Fibroblast of lung (primary cell): ENCODE data around the gene INTS6. TPM values are rescaled to one million over a fixed set of nuclear protein-coding genes. Genes with fewer than 3 reads are reported as not detected.

Source experiments
- DNase-seq, 2 donors: peaks; one replicate each; pipeline versions ENCODE4 v3.0.0 to v3.0.0-alpha.2; 2010; ENCODE audit warnings: low read depth in 2 of 2
- H2AFZ ChIP-seq: 2 replicates; pipeline ENCODE4 v1.5.1; 2012; ENCODE audit warnings: low read length, control low read depth, inconsistent platforms
- H3K27ac ChIP-seq: 2 replicates; pipeline ENCODE4 v1.5.1; 2011; ENCODE audit warnings: low read length, control low read depth; ENCODE audit not compliant: insufficient read depth
- H3K27me3 ChIP-seq: 2 replicates; pipeline ENCODE4 v1.5.1; 2011; ENCODE audit warnings: mild to moderate bottlenecking, low read length; ENCODE audit not compliant: control insufficient read depth, insufficient read depth
- H3K36me3 ChIP-seq: 2 replicates; pipeline ENCODE4 v1.5.1; 2011; ENCODE audit warnings: low read length; ENCODE audit not compliant: control insufficient read depth, insufficient read depth
- H3K4me1 ChIP-seq: 2 replicates; pipeline ENCODE4 v1.5.1; 2011; ENCODE audit warnings: low read length; ENCODE audit not compliant: control insufficient read depth, insufficient read depth; ENCODE audit errors: extremely low read depth
- H3K4me2 ChIP-seq: 2 replicates; pipeline ENCODE4 v1.5.1; 2011; ENCODE audit warnings: low read length, control low read depth; ENCODE audit not compliant: insufficient read depth; ENCODE audit errors: extremely low read depth
- H3K4me3 ChIP-seq, 4 experiments: fragments of 200-600 bp in 1 of 4; sonication (generic) in 1 of 4; replicated peaks in 1 of 4; 2 replicates each; pipeline ENCODE4 v1.5.1; 2011 to 2016; ENCODE audit warnings: low read length in 4 of 4, low read depth in 3 of 4, mild to moderate bottlenecking in 3 of 4, control low read depth in 2 of 4, inconsistent platforms in 1 of 4, mixed read lengths in 1 of 4; ENCODE audit not compliant: insufficient read depth in 1 of 4; ENCODE audit errors: control extremely low read depth in 1 of 4
- H3K79me2 ChIP-seq: 2 replicates; pipeline ENCODE4 v1.5.1; 2012; ENCODE audit warnings: mild to moderate bottlenecking, low read length, inconsistent platforms; ENCODE audit not compliant: control insufficient read depth, insufficient read depth
- H3K9ac ChIP-seq: 2 replicates; pipeline ENCODE4 v1.5.1; 2011; ENCODE audit warnings: mild to moderate bottlenecking, low read length, control low read depth; ENCODE audit not compliant: insufficient read depth
- H3K9me3 ChIP-seq: 2 replicates; pipeline ENCODE4 v1.5.1; 2012; ENCODE audit warnings: low read depth, low read length; ENCODE audit not compliant: control insufficient read depth, insufficient read depth
- H4K20me1 ChIP-seq: 2 replicates; pipeline ENCODE4 v1.5.1; 2011; ENCODE audit warnings: low read length; ENCODE audit not compliant: control insufficient read depth, insufficient read depth; ENCODE audit errors: extremely low read depth
- EZH2 ChIP-seq: IDR thresholded peaks from 2 replicates; pipeline ENCODE4 v1.5.1; 2012; ENCODE audit warnings: low read length, control low read depth, mild to moderate bottlenecking; ENCODE audit errors: missing control alignments
- polyA plus RNA-seq, 2 donors: library from polyadenylated mRNA; depleted of rRNA in 1 of 2; stranded (reverse) in 1 of 2; unstranded in 1 of 2; fragments of >200 nt; gene quantifications; 2 replicates each; pipeline ENCODE4 v1.2.1, GENCODE V29; 2011 to 2012; ENCODE audit warnings: missing spikeins in 1 of 2
- total RNA-seq: library from RNA; depleted of rRNA; stranded (reverse); fragments of >200 nt; gene quantifications from 2 replicates; pipeline ENCODE4 v1.2.1, GENCODE V29; 2014
- TF ChIP-seq, protein P1 (sequence below), 2 donors: IDR thresholded peaks in 1 of 2; conservative IDR thresholded peaks in 1 of 2; 1 replicate in 1 of 2; 2 replicates in 1 of 2; pipeline ENCODE4 v1.5.1; 2011 to 2012; ENCODE audit warnings: low read length in 2 of 2, control low read depth in 1 of 2, inconsistent platforms in 1 of 2, low read depth in 1 of 2, mild to moderate bottlenecking in 1 of 2

Gene INTS6
- total and polyA plus RNA-seq, 2 donors (not counting 1 experiment from before 2014, with no cell fraction given) = 29.3 to 66.7 TPM

DNA sequence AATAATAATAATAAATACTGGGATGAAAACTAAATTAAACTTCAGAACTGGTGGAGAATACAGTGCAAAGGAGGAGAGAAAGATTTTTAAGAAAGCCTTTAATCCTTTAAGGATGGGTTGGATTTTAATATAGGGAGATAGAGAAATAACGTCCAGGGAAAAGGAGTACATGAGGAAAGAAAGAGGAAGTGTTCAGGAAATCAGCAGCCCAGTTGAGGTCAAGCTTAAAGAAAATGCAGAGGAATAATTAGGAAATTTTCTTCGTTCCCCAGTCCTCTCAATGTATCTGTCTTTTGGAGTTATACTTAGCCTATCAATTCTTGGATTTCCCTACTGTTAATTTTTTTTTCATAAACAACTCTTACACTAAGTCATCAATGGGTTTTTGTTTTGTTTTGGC, 47.7 kb downstream of the INTS6 start:
- Histone ChIP-seq H3K79me2 (peaks cover 52% of the 10 kb centered on the region), H3K4me2 (no peak overlapping the region), H3K27ac (no peak overlapping the region), H4K20me1 (no peaks in the 10 kb centered on the region), H2AFZ (no peak overlapping the region), H3K4me3 (no peak overlapping the region), H3K4me1 (no peaks in the 10 kb centered on the region), H3K9me3 (no peaks in the 10 kb centered on the region), H3K36me3 (no peaks in the 10 kb centered on the region), H3K27me3 (no peaks in the 10 kb centered on the region), H3K9ac (no peak overlapping the region)
- TF ChIP-seq, protein P1, sequence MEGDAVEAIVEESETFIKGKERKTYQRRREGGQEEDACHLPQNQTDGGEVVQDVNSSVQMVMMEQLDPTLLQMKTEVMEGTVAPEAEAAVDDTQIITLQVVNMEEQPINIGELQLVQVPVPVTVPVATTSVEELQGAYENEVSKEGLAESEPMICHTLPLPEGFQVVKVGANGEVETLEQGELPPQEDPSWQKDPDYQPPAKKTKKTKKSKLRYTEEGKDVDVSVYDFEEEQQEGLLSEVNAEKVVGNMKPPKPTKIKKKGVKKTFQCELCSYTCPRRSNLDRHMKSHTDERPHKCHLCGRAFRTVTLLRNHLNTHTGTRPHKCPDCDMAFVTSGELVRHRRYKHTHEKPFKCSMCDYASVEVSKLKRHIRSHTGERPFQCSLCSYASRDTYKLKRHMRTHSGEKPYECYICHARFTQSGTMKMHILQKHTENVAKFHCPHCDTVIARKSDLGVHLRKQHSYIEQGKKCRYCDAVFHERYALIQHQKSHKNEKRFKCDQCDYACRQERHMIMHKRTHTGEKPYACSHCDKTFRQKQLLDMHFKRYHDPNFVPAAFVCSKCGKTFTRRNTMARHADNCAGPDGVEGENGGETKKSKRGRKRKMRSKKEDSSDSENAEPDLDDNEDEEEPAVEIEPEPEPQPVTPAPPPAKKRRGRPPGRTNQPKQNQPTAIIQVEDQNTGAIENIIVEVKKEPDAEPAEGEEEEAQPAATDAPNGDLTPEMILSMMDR (conservative IDR thresholded peaks at IDR 0.05 in 1 of 2, IDR thresholded peaks at IDR 0.05 in 1 of 2; ENCODE audit: low read depth in 1 of 2, low read length in 2 of 2) = no peak
- no peak for TF ChIP-seq EZH2
- DNase-seq = no peak

DNA sequence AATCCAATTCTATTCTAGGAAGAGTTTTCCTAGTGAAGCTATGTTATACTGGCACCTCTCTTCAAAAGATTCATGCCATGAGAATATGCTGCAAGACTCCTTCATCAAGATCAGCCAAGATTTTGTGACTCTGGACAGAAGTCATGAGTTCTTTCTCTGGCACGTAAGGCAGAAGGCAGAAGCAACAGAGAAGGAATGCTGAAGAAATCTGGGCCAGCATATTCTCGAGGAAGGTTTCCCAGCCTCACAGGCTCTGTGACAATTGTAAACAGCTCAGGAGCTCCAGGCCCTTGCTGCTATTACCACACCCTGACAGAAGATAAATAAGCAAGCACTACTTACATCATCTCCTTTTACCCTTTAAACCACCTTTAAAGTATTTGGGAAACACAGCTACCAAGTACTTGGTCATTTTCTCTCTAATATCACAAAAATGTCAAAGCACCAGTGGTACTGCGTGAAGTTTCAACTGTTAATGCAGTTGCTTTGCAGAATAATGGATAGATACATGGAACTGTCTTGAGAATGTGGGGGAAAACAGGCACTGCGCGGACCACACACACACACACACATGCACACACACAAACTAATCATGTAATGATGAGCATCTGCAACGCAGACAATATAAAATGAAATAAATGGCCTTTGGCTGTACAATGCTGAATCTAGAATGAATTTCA, 55.4 kb downstream of the INTS6 start:
- Histone ChIP-seq H3K4me2 (peak overlapping the region; percentile 41), H3K36me3 (no peaks in the 10 kb centered on the region), H3K9me3 (no peaks in the 10 kb centered on the region), H3K27me3 (no peaks in the 10 kb centered on the region), H3K4me1 (peaks cover 3% of the 10 kb centered on the region), H3K9ac (no peak overlapping the region), H3K27ac (no peak overlapping the region), H2AFZ (no peak overlapping the region), H3K79me2 (peaks cover 35% of the 10 kb centered on the region), H4K20me1 (peaks cover 2% of the 10 kb centered on the region), H3K4me3 (no peak overlapping the region)
- DNase-seq = peak; percentile 69 to 76
- no peak for TF ChIP-seq EZH2
- TF ChIP-seq, protein P1 (conservative IDR thresholded peaks at IDR 0.05 in 1 of 2, IDR thresholded peaks at IDR 0.05 in 1 of 2; ENCODE audit: low read depth in 1 of 2, low read length in 2 of 2) = no peak

DNA sequence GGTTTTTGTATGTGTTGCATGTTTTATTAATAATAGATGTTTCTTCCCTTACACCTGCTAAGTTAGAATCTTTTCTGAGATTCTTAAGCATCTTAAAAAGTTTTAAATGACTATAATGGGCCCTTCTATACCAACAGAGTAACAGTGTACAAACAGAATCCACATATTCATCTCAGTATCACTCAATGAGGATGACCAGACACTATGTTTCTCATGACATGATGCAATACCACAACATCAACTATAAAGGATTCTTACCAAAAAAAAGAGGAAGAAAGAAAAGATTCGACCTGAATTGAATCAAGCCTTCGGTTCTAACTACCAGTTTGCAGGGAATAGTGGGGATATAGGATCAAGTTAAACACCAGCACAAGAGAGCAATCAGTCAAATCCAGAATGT, 56.5 kb downstream of the INTS6 start:
- no peaks in the 10 kb centered on the region for H3K9me3 ChIP-seq
- no peak overlapping the region for H3K9ac ChIP-seq
- DNase-seq = peak in 1 of 2 donors; percentile 46
- peaks cover 2% of the 10 kb centered on the region for H4K20me1 ChIP-seq
- H2AFZ ChIP-seq = no peak overlapping the region
- H3K36me3 ChIP-seq = no peaks in the 10 kb centered on the region
- H3K4me2 ChIP-seq = no peak overlapping the region
- no peak overlapping the region for H3K27ac ChIP-seq
- no peak overlapping the region for H3K4me3 ChIP-seq
- peaks cover 3% of the 10 kb centered on the region for H3K4me1 ChIP-seq
- TF ChIP-seq EZH2 = no peak
- TF ChIP-seq, protein P1 (conservative IDR thresholded peaks at IDR 0.05 in 1 of 2, IDR thresholded peaks at IDR 0.05 in 1 of 2; ENCODE audit: low read depth in 1 of 2, low read length in 2 of 2) = no peak
- H3K27me3 ChIP-seq = no peaks in the 10 kb centered on the region
- peaks cover 34% of the 10 kb centered on the region for H3K79me2 ChIP-seq
